Kidney (tissue), 14 donors: Measurements from ENCODE around the gene EEPD1. TPM values are rescaled to one million over a fixed set of nuclear protein-coding genes. Genes with fewer than 3 reads are reported as not detected.
A peak's percentile ranks its signal among the peaks of the same experiment; 100 is the strongest.

Experiments
- DNase-seq, 5 donors: peaks; one replicate each; pipeline ENCODE4 v3.0.0-alpha.2; 2013 to 2020
- FAIRE-seq: peaks from 2 replicates; lab custom pipeline; 2012; peaks lifted over from hg19 to GRCh38; lab: Jason Lieb, UNC
- H3K27ac ChIP-seq, 2 donors: one replicate each; pipeline ENCODE4 v1.7.0; 2013; ENCODE audit warnings: low read depth in 2 of 2, low read length in 2 of 2, inconsistent platforms in 1 of 2
- H3K27me3 ChIP-seq: one replicate; pipeline ENCODE4 v1.7.1; 2013; ENCODE audit warnings: low read length, inconsistent platforms; ENCODE audit not compliant: control insufficient read depth, insufficient read depth
- H3K36me3 ChIP-seq, 3 donors: one replicate each; pipeline versions ENCODE4 v1.7.0 to v1.7.1; 2013; ENCODE audit warnings: low read length in 3 of 3, control low read depth in 1 of 3, inconsistent platforms in 1 of 3; ENCODE audit not compliant: insufficient read depth in 3 of 3, control insufficient read depth in 2 of 3
- H3K4me1 ChIP-seq, 3 donors: one replicate each; pipeline versions ENCODE4 v1.7.0 to v1.7.1; 2013; ENCODE audit warnings: low read length in 3 of 3, inconsistent platforms in 1 of 3, low read depth in 1 of 3; ENCODE audit not compliant: control insufficient read depth in 2 of 3, insufficient read depth in 2 of 3
- H3K4me3 ChIP-seq, 3 donors: one replicate each; pipeline versions ENCODE4 v1.7.0 to v1.8.1; 2013; ENCODE audit warnings: low read length in 3 of 3, control low read depth in 1 of 3, inconsistent platforms in 1 of 3
- H3K9ac ChIP-seq, 3 donors: one replicate each; pipeline versions ENCODE4 v1.7.0 to v1.7.1; 2013; ENCODE audit warnings: low read length in 3 of 3, control low read depth in 1 of 3, inconsistent platforms in 1 of 3
- H3K9me3 ChIP-seq, 3 donors: one replicate each; pipeline versions ENCODE4 v1.7.0 to v1.7.1; 2013; ENCODE audit warnings: low read length in 3 of 3, control low read depth in 1 of 3, inconsistent platforms in 1 of 3; ENCODE audit not compliant: control insufficient read depth in 2 of 3, insufficient read depth in 1 of 3
- intact Hi-C: fragments of 100-400 bp; cut with DNase I; formaldehyde crosslinking; loops from one replicate; pipeline ENCODE4 v1.11.1; 2022
- polyA plus RNA-seq: library from polyadenylated mRNA; stranded (reverse); fragments of 350-450 nt; fragmentation: Illumina TruSeq; extraction: RNeasy Lipid Tissue Mini Kit (QIAGEN cat#74804); gene quantifications from one replicate; pipeline ENCODE4 v1.2.3, GENCODE V29; 2014; ENCODE audit warnings: low read depth, low replicate concordance; ENCODE audit not compliant: insufficient read depth
- total RNA-seq: library from RNA; stranded (reverse); fragmentation: NEBNext Ultra II Directional; extraction: Animal tissue kit (Norgen Biotek cat#: 25700); gene quantifications from one replicate; pipeline ENCODE4 v1.2.1, GENCODE V29; 2021
- TF ChIP-seq, protein P1 (sequence below): IDR thresholded peaks from 3 replicates; pipeline ENCODE4 v1.5.1; 2012; ENCODE audit warnings: mild to moderate bottlenecking, moderate library complexity, borderline replicate concordance; ENCODE audit not compliant: insufficient read depth; ENCODE audit errors: extremely low read depth
- donor health status: control.
- donor health status: control.
- donor health status: control.
- donor health status: control.
- donor health status: control.
- donor health status: DM: yes; HTN: yes; CAD: no.
- donor health status: Normal renal cell carcinoma (clear cell type).

The EEPD1 gene
- total and polyA plus RNA-seq, 2 donors from 2014 or later = 6.3 to 6.4 TPM

DNA sequence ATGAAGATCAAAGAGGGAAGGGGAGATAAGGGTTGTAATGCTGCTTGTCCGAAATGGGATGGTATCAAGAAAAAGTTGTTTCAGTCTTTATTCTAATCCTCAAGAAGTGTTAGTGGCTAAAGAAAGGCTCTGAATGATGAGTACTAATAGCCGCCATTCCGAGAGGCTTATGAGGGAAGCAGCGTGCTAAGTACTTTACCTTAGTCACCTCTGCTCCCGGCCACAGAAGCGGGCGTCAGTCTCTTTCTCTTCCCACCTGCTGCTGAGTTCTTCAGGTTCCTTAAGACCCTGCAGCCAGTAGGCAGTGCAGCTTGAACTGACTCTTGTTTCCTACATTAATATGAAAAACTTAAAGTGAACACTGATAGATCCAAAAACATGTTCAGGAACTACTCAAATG, 73.1 kb downstream of the EEPD1 start:
- FAIRE-seq = no peak
- TF ChIP-seq, protein P1, sequence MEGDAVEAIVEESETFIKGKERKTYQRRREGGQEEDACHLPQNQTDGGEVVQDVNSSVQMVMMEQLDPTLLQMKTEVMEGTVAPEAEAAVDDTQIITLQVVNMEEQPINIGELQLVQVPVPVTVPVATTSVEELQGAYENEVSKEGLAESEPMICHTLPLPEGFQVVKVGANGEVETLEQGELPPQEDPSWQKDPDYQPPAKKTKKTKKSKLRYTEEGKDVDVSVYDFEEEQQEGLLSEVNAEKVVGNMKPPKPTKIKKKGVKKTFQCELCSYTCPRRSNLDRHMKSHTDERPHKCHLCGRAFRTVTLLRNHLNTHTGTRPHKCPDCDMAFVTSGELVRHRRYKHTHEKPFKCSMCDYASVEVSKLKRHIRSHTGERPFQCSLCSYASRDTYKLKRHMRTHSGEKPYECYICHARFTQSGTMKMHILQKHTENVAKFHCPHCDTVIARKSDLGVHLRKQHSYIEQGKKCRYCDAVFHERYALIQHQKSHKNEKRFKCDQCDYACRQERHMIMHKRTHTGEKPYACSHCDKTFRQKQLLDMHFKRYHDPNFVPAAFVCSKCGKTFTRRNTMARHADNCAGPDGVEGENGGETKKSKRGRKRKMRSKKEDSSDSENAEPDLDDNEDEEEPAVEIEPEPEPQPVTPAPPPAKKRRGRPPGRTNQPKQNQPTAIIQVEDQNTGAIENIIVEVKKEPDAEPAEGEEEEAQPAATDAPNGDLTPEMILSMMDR = no peak

DNA sequence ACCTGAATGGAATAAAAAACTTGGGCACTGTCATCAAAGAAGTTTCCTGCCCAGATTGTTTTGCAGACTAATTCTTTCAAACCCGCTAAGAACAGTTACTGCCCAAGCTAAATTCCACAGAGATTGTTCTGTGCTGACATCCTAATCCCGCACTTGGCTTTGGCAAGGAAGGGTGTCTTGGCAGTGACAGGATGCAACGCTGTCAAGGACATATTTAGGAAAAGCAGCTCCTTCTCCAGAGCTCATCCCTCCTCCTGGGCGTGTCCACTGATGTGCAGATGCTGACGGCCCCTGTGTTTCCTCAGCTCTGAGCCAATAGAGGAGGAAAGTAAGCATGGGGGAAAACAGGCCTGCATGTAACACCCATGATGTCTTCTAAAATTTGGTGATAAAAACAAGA, 74.2 kb downstream of the EEPD1 start:
- Histone ChIP-seq H3K9me3 (no peaks in the 10 kb centered on the region), H3K4me3 (no peak overlapping the region), H3K27me3 (no peaks in the 10 kb centered on the region), H3K4me1 (no peaks in the 10 kb centered on the region), H3K9ac (no peak overlapping the region), H3K36me3 (no peaks in the 10 kb centered on the region), H3K27ac (no peak overlapping the region)
- TF ChIP-seq, protein P1 = no peak
- FAIRE-seq (no peak), DNase-seq (peak in 1 of 5 donors; percentile 24)
- intact Hi-C loops = no loop called here

More for the DNA sequence above, 73.1 kb downstream of the EEPD1 start:
- Histone ChIP-seq H3K4me3 (no peak overlapping the region), H3K36me3 (no peaks in the 10 kb centered on the region), H3K9me3 (no peaks in the 10 kb centered on the region), H3K9ac (no peak overlapping the region), H3K27me3 (no peaks in the 10 kb centered on the region), H3K4me1 (no peaks in the 10 kb centered on the region), H3K27ac (no peak overlapping the region)
- intact Hi-C loops = no loop called here
- no peak for DNase-seq

DNA sequence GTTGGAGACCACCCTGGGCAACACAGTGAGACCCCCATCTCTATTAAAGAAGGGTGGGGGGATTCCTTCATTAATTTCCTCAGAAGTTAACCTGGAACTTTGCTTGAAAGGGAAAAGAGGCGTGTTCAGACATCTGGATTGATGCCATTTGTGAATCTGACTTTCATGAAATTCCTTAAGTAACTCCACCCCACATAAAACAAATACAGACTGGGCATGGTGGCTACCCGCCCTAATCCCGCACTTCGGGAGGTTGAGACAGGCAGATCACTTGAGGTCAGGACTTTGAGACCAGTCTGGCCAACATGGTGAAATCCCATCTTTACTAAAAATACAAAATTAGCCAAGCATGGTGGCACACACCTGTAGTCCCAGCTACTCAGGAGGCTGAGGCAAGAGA, 75.0 kb downstream of the EEPD1 start:
- Histone ChIP-seq H3K27ac (no peak overlapping the region), H3K27me3 (no peaks in the 10 kb centered on the region), H3K9me3 (no peaks in the 10 kb centered on the region), H3K4me1 (no peaks in the 10 kb centered on the region), H3K9ac (no peak overlapping the region), H3K36me3 (no peaks in the 10 kb centered on the region), H3K4me3 (no peak overlapping the region)
- DNase-seq = no peak
- FAIRE-seq = no peak
- TF ChIP-seq, protein P1 = no peak
- intact Hi-C loops = no loop called here

DNA sequence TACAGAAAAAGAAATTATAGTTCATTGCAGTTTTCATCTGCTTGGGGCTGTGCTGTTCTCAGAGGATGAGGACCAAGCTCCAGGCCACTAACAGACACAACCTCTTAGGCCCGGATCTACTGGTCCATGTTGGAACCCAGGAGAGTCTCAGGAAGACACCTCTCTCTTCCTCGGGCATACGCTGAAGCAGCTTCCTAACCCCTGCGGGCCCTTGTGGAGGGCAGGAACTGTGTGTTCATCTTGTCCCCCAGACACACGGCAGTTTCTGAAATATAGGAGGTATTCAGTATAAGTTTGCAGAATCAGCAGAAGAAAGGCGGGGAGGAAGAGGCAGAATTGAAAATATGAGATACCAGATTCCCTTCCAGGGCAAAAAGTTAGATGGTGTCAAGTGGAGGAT, 78.4 kb downstream of the EEPD1 start:
- H3K4me1 ChIP-seq = no peaks in the 10 kb centered on the region
- H3K4me3 ChIP-seq = no peak overlapping the region
- H3K27me3 ChIP-seq = no peaks in the 10 kb centered on the region
- FAIRE-seq (no peak), DNase-seq (no peak)
- no peaks in the 10 kb centered on the region for H3K36me3 ChIP-seq
- intact Hi-C loops = no loop called here
- TF ChIP-seq, protein P1 = no peak
- no peaks in the 10 kb centered on the region for H3K9me3 ChIP-seq
- H3K27ac ChIP-seq = no peak overlapping the region
- no peak overlapping the region for H3K9ac ChIP-seq
